HG03159 (cell line): Measurements from ENCODE around the gene ACVRL1.

Experiments used
- ATAC-seq: cut with Tn5 transposase; IDR thresholded peaks from one replicate; pipeline ENCODE4 v1.9.1; 2021; ENCODE audit warnings: mild to moderate bottlenecking, moderate library complexity; ENCODE audit not compliant: unreplicated experiment

The ACVRL1 gene

GRCh38 chr12:51914034-51914923 lies 7.0 kb downstream of the ACVRL1 start:
- ATAC-seq, result no peak

DNA sequence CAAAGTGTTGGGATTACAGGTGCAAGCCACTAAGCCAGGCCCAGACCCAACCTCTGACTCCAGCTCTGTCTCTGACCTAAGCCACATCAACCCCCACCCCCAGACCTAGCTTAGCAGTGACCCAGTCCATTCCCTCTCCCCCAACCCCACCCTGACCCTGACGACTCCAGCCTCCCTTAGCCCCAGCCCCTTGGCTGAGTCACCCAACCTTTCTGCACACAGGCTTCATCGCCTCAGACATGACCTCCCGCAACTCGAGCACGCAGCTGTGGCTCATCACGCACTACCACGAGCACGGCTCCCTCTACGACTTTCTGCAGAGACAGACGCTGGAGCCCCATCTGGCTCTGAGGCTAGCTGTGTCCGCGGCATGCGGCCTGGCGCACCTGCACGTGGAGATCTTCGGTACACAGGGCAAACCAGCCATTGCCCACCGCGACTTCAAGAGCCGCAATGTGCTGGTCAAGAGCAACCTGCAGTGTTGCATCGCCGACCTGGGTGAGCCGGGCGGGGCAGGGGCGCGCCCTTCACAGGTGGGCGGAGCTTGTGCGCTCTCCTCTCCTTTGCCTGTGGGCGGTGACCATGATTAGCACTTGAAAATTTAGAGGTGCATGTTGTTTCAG lies 7.8 kb downstream of the ACVRL1 start:
- no peak for ATAC-seq

- no peak for ATAC-seq
Measured at GRCh38 chr12:51915951-51916350, 8.6 kb downstream of the ACVRL1 start.

GRCh38 chr12:51917041-51917590 lies 9.8 kb downstream of the ACVRL1 start:
- no peak for ATAC-seq

DNA sequence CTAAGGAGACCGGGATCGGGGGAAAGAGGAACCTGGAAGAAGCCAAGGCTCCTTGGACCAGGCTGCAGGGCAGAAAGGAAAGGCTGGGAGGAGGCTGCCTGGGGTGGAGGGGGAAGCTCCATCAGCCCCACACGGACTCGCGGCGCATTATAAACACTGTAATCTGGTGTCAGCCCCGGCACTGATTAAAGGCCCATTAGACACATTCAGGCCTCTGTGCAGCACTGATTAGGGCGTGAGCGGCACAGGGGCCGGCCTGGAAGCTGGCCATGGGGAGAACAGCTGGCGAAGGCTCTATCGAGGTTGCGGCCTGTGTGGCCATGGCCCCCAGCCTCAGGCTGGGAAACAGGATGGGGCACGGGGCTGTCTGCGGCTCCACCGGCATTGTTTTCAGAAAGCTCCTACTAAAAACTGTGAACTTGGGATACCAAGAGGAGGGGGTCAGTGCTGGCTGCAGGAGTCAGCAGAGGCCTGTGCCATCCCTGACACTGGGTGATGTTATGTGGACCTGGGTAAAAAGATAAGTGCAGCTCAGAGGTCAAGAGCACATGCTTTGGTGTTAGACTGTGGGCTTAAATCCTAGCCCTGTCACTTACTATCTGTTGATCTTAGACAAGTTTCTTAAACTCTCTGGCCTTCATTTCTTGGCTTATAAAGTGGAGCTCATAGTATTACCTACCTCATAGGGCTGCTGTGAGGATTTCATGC lies 10.6 kb downstream of the ACVRL1 start:
- no peak for ATAC-seq

DNA sequence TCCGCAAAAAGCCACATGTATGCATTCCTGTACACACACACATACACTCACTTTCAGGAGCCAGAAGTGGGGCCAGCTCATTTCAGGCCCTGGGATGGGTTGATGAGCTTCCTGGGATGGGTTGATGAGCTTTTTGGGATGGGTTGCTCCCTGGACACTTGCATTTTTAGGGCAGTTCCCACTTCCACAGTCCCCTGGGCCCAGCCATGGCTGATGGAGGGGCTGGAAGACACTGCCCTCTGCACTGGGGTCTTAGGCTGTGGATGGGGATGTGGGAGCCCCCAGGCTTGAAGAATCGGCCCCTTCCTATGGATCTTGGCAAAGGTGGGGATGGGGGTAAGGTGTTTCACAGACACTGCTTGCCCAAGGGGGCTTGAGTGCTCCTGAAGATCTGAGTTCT lies 12.7 kb downstream of the ACVRL1 start:
- ATAC-seq, result no peak

DNA sequence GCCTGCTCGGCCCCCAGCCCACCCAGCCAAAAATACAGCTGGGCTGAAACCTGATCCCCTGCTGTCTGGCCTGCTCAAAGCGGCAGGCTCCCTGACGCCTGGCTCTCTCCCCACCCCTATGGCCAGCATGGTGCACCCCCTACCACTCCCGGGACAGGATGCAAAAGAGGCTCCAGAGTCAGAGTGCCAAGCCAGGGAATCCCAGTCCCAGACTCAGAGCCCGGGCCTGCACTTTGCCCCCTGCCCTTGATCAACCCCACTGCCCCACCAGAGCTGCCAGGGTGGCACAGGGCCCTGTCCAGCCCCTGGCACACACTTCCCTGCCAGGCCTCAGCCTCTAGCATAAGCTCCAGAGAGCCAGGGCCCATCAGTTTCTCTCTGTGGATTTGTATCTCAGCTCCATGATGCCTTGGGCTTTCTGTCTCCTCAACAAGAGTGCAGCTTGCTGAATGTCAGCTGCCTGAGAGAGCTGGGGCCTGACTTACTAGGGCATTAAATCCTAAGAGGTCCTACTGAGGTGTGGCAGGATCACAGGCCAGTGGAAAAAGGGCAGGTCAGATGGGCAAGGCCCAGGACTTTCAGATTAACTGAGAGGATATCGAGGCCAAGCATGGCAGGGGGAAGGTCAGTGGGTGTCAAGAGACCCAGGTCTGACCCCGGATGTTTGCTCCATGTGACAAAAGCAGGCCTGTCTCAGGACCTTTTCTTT lies 13.9 kb downstream of the ACVRL1 start:
- no peak for ATAC-seq

- no peak for ATAC-seq
Measured at GRCh38 chr12:51922146-51922545, 14.8 kb downstream of the ACVRL1 start.

DNA sequence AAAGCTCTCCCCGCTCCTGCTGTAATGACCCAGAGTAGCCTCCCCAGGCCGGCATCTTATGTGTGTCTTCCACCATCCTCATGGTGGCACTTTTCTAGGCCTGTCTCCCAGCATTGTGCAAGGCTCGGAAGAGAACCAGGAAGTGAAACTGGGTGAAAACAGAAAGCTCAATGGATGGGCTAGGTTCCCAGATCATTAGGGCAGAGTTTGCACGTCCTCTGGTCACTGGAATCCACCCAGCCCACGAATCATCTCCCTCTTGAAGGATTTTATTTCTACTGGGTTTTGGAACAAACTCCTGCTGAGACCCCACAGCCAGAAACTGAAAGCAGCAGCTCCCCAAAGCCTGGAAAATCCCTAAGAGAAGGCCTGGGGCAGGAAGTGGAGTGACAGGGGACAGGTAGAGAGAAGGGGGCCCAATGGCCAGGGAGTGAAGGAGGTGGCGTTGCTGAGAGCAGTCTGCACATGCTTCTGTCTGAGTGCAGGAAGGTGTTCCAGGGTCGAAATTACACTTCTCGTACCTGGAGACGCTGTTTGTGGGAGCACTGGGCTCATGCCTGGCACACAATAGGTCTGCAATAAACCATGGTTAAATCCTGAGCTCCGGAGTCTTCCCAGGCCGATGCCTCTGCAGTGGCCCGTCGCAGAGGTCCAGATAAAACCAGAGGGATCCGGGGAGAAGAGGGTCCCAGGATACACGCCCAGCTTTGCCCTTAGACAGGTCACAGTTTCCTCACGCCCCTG lies 15.6 kb downstream of the ACVRL1 start:
- no peak for ATAC-seq

- ATAC-seq, result no peak
Measured at GRCh38 chr12:51923506-51924365, 16.4 kb downstream of the ACVRL1 start.

- ATAC-seq, result peak; percentile 62
Measured at GRCh38 chr12:51924551-51925319, 17.4 kb downstream of the ACVRL1 start.

DNA sequence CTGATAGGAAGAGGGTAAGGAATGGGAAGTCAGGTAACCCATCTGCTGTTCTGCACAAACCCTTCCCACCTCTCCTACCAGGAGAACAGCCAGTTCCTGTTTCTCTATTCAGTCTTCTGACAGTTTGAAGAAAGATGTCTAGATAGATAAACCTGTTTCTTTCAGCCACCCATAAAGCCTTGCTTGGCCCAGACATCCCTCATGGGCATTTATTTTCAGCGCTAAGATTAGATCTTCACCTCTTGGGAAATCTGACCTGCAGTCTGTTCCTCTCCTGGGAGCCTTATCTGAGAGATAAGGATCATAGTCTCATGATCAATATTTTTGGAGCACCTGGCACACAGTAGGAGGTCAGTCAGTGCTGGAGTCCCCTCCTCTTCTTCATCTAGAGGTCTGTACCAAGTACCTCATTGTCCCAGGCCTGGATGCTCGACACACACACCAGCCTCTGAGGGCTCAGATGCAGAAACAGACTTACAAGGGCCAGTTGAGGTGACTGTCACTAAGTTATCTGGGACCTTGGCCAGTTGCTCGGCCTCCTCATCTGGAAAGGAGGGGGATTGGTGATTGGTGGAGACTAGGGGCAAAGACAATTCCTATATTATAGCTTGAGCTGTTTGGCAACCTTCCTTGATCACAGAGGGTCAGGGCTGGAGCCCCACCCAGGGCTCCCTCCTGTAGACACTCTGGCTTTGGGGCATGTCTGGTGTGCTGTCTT lies 18.2 kb downstream of the ACVRL1 start:
- ATAC-seq, result no peak

- no peak for ATAC-seq
Measured at GRCh38 chr12:51926064-51926632, 18.8 kb downstream of the ACVRL1 start.

DNA sequence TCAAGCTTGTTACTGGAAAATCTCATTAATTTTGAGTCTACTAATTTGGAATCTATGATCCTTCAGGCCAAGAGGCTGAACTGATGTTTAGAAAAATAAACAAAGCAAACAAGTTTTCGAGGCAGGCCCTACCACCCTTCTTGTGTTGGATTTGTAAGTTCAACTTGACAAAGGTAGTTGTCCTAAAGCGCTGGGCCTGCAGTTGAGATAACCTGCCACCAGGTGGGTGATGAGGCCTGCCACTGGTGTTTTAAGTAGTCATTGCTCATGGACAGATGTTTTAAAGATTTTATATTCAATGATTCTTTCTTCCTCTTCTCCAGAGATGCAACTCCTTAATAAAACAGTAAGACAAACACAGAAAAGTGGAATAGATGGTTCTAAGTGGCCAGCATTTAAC lies 19.4 kb downstream of the ACVRL1 start:
- ATAC-seq, result no peak

GRCh38 chr12:51932218-51933076 lies 25.1 kb downstream of the ACVRL1 start:
- no peak for ATAC-seq

GRCh38 chr12:51934080-51934479 lies 26.8 kb downstream of the ACVRL1 start:
- no peak for ATAC-seq

DNA sequence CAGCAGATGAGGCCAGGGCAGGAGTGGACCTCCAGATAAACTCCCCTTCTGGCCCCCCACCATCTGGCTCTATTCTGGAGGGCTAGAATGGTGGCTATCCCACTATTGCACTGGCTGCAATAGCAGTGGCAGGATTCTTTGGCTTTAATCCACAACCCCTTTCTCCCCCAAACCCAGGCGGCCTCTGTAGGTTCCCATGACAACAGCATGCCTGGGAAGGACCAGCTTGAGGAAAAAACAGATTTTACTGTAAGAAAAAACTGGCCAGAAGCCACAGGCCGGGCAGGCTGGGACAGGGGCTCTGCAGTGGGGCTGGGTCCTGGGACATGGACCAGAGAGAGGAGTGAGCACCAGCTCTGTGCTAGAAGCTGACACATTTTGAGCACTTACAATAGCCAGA lies 30.6 kb downstream of the ACVRL1 start:
- ATAC-seq, result no peak
